Cardiac fibroblast (primary cell): ENCODE results near the gene ANK2.

Experiments used
- DNase-seq, 2 donors: peaks; one replicate each; pipeline versions ENCODE4 v3.0.0 to v3.0.0-alpha.2; 2010; ENCODE audit warnings: low read depth in 2 of 2
- H3K4me3 ChIP-seq, 2 donors: replicated peaks in 1 of 2; 1 replicate in 1 of 2; 2 replicates in 1 of 2; pipeline ENCODE4 v1.5.1; 2011; ENCODE audit warnings: low read depth in 2 of 2, low read length in 2 of 2, mild to moderate bottlenecking in 2 of 2, moderate library complexity in 1 of 2
- TF ChIP-seq, protein P1 (sequence below): IDR thresholded peaks from one replicate; pipeline ENCODE4 v1.5.1; 2011; ENCODE audit warnings: low read depth, mild to moderate bottlenecking, low read length, inconsistent platforms

The ANK2 gene

DNA sequence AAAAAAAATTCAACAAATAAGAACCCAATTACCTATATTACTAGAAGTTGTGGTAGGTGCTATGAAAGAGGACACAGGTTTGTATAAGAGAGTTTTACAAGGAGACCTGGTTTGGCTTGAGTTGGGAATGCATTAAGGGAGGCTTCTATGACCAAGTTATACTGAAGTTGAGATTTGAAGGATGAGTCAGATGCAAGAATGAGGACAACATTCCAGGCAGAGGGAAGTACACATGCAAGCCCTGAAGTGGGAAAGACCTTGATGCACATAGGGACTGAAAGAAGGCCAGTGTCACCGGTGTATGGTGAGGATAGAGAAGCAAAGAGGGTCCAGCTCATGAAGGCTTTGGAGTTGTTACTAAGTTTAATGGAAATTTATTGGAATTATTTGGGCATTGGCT lies 52.2 kb downstream of the ANK2 start:
- no peak overlapping the region for H3K4me3 ChIP-seq
- peak; percentile 9 to 15 for DNase-seq
- TF ChIP-seq, protein P1, sequence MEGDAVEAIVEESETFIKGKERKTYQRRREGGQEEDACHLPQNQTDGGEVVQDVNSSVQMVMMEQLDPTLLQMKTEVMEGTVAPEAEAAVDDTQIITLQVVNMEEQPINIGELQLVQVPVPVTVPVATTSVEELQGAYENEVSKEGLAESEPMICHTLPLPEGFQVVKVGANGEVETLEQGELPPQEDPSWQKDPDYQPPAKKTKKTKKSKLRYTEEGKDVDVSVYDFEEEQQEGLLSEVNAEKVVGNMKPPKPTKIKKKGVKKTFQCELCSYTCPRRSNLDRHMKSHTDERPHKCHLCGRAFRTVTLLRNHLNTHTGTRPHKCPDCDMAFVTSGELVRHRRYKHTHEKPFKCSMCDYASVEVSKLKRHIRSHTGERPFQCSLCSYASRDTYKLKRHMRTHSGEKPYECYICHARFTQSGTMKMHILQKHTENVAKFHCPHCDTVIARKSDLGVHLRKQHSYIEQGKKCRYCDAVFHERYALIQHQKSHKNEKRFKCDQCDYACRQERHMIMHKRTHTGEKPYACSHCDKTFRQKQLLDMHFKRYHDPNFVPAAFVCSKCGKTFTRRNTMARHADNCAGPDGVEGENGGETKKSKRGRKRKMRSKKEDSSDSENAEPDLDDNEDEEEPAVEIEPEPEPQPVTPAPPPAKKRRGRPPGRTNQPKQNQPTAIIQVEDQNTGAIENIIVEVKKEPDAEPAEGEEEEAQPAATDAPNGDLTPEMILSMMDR: no peak

DNA sequence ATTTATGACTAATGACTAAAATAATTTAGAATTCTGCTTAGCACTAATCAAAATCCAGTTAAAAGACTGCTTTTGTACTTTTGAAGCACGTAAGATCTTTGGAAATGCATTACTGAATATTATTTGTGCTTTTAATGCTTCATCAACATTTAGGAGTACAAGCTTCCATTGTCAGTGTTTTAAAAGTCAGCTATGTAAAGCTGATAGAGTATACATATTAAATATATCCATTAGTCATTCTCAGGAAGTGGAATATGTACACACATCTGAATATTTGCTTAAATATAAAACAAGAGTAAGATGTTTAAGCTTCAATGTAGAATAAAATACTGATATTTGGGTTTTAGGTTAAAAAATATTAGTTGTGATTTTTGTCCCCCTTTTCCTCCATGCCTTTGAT lies 54.1 kb downstream of the ANK2 start:
- TF ChIP-seq, protein P1: no peak
- H3K4me3 ChIP-seq: no peak overlapping the region
- DNase-seq: no peak

DNA sequence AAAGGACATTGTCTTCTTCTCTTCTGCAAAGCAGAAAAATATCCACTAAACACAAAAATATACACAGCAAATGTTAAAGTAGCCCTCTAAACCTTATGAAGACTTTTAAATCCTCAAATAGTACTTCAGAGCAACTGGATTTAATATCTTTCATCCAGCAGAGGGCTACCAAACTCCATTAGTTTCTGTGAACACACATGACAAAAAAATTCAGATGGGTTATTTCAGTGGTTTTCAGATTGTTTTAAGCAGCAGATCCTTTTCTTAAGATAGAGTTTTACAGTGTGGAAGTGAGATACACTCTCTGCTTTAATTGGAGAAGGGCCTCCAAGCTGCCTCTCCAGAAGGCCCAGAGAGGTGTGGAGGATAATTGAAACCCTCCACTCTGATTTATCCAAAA lies 56.7 kb downstream of the ANK2 start:
- no peak overlapping the region for H3K4me3 ChIP-seq
- DNase-seq: peak; percentile 71 to 72
- TF ChIP-seq, protein P1: peak; percentile 30

DNA sequence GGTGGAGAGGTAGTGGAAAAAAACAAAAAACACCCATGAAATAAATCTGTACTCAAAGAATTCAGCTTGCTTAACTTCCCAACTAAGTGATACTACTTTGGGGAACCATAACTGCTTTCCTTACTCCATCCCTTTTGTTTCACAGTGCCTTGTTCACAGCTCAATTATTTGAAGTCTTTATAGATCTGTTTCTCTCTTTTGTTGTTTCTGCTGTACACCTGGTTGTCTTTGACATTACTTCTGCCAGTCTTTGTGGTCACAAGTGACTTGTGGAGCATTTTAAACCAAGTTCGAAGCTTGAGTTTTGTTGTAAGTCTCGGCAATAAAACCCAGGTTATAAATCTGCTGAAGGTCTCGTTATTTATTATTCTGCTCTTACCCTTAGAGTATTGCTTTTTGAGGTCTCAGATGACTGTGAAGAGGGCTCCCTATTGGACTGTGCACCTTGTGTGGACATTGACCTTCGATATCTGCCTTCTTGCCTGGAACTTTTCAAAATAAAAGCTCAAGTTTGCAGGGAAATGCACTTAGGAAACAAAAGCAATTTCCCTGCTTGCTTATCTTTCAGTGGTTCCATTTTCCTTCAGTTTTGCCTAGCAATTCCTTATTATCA lies 59.8 kb downstream of the ANK2 start:
- H3K4me3 ChIP-seq: no peak overlapping the region
- no peak for DNase-seq
- TF ChIP-seq, protein P1: no peak

DNA sequence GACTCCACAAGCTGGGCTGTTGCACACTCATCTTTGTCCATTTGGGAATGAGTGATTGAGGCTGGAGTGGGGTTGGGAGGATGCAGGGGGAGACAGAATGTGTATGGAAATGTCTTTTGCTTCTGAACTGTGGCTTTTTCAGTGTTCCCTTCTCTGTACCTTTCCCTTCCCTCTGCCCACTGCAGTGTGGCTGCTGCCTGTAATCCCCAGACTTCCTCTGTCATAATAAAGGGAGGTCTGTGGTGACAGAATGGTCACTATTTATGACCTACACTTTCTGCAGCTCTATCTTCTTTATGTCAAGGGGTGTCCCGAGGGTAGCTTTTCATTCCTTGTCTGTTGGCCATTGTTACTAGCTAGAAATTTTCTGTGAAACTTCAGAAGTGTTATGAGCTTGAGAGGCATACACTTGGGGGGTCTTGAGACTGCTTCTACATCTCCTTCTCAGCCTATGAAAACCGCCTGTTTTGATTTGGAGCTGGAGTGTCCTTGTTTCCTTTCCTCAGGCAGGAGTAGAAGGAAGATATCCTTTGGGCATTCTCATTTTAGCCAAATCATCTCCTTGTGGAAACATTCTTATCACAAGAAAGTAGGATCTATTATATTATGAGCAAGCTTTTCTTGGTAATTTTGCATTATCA lies 63.0 kb downstream of the ANK2 start:
- DNase-seq: no peak
- no peak overlapping the region for H3K4me3 ChIP-seq
- TF ChIP-seq, protein P1: no peak

DNA sequence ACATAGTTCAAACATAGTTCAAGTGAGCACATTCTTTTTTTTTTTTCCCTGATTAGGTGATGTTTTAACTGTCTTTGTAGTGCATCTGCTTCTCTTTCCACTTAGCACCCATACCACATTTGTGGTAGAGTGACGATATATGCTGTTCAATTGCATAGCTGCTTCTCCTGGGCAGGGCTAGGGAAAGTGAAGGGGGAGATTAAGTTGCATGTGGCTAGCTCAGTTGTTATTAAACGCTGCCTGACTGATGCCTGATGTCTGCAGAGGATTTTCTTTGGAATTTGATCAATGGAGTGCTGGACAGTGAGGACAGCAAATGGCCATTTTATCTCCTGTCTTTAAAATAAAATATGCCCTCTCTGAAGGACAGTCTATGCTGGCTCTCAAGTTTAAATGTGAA lies 63.7 kb downstream of the ANK2 start:
- TF ChIP-seq, protein P1: no peak
- DNase-seq: no peak
- H3K4me3 ChIP-seq: no peak overlapping the region
